ENCODE data around the gene MARCHF11. TPM values are rescaled to one million over a fixed set of nuclear protein-coding genes. Genes with fewer than 3 reads are reported as not detected.

The MARCHF11 gene, protein sequence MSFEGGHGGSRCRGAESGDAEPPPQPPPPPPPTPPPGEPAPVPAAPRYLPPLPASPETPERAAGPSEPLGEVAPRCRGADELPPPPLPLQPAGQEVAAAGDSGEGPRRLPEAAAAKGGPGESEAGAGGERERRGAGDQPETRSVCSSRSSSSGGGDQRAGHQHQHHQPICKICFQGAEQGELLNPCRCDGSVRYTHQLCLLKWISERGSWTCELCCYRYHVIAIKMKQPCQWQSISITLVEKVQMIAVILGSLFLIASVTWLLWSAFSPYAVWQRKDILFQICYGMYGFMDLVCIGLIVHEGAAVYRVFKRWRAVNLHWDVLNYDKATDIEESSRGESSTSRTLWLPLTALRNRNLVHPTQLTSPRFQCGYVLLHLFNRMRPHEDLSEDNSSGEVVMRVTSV
- polyA plus RNA-seq (2013), result 0.19 and 0.22 TPM in 2 replicates

DNA sequence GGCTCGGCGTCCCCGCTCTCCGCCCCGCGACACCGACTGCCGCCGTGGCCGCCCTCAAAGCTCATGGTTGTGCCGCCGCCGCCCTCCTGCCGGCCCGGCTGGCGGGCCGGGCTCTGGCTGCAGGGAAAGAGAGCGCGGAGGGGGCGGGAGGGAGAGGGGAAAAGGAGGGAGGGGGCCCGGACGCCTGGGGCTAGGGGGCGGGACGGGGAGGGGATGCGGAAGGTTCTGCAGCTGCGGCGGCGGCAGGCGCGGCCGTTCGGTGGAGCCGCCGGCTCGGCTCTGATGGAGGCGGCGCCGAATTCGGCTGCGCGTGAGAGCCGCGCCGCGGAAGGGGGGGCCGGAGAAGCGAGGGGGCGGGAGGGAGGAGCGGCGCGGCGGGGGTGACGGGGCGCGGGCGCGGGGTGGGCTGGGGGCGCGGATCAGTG lies at the start of gene MARCHF11:
TSS of gene MARCHF11 (minus strand) at position 281 of the 425 bp plus-strand sequence. CDS start at position 65, 216 bp downstream.
- H3K9ac ChIP-seq (ENCODE audit: low read length), result no peak within 1 kb of the TSS
- no peaks in the 10 kb centered on the region for H3K79me1 ChIP-seq (ENCODE audit: low read length)
- no peak for DNase-seq
- H2AK5ac ChIP-seq (ENCODE audit: low read length), result no peak within 1 kb of the TSS
- no peaks in the 10 kb centered on the region for H3K9me3 ChIP-seq (ENCODE audit: insufficient read depth, low read depth, low read length)
- H3K27ac ChIP-seq (ENCODE audit: low read depth, low read length), result no peak within 1 kb of the TSS
- H3K18ac ChIP-seq (ENCODE audit: low read length), result no peak within 1 kb of the TSS
- no peak within 1 kb of the TSS for H4K8ac ChIP-seq (ENCODE audit: low read depth, low read length)
- no peak within 1 kb of the TSS for H4K91ac ChIP-seq (ENCODE audit: low read depth, low read length)
- H2AFZ ChIP-seq (ENCODE audit: insufficient read depth, low read length, poor library complexity), result no peak within 1 kb of the TSS
- H3K4me1 ChIP-seq (ENCODE audit: control insufficient read depth in 1 of 2, insufficient read depth in 2 of 2, low read length in 2 of 2), result peaks cover 4 to 6% of the 10 kb centered on the region in 2 experiments
- H3K36me3 ChIP-seq (ENCODE audit: control insufficient read depth in 1 of 2, insufficient read depth in 2 of 2, low read length in 2 of 2), result no peaks in the 10 kb centered on the region
- no CpG with 5 or more reads among the region's 59 CpGs for WGBS (ENCODE audit: extremely low coverage, insufficient coverage, insufficient read length)
- H2BK5ac ChIP-seq (ENCODE audit: low read depth, low read length, poor library complexity), result no peak within 1 kb of the TSS
- H2BK12ac ChIP-seq (ENCODE audit: low read length), result no peak within 1 kb of the TSS
- no peak within 1 kb of the TSS for H3K4ac ChIP-seq (ENCODE audit: low read depth, low read length)
- peak within 1 kb of the TSS; percentile 77 for H3K4me3 ChIP-seq (ENCODE audit: low read depth, low read length)
- H3K79me2 ChIP-seq (ENCODE audit: control insufficient read depth, insufficient read depth, low read length, poor library complexity), result no peaks in the 10 kb centered on the region
- H2BK120ac ChIP-seq (ENCODE audit: insufficient read depth, low read length, poor library complexity), result no peak within 1 kb of the TSS
- peaks cover 18% of the 10 kb centered on the region for H3K27me3 ChIP-seq (ENCODE audit: insufficient read depth, low read length)
- H4K12ac ChIP-seq (ENCODE audit: low read depth, low read length), result no peak within 1 kb of the TSS
- no peak within 1 kb of the TSS for H3K14ac ChIP-seq (ENCODE audit: low read length)
- peak within 1 kb of the TSS; percentile 98 for H3K4me2 ChIP-seq (ENCODE audit: low read length)
- no peak within 1 kb of the TSS for H3K23ac ChIP-seq (ENCODE audit: low read length)

DNA sequence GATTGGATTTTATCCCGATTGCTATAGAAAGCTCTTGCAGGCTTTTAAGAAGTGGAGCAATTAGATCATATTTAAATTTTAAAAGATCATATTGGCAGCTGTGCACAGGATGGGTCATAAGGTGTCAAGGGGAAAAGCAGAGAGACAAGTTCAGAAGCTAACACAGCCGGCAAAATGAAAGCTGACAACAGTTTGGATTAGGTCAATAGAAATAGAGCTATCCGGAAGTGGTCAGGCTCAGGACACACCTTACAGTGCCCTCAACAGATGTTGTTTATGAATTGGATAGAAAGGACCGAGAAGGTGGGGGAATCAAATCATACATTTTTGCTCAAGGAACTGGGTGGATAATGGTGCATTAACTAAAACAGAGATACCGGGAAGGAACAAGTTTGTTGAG lies 46.3 kb upstream of the MARCHF11 start:
- Histone ChIP-seq H3K4me3 (ENCODE audit: low read depth, low read length) (no peak overlapping the region), H3K79me2 (ENCODE audit: control insufficient read depth, insufficient read depth, low read length, poor library complexity) (no peaks in the 10 kb centered on the region), H2AK5ac (ENCODE audit: low read length) (no peak overlapping the region), H2BK12ac (ENCODE audit: low read length) (no peak overlapping the region), H4K12ac (ENCODE audit: low read depth, low read length) (no peak overlapping the region), H3K4me1 (ENCODE audit: control insufficient read depth in 1 of 2, insufficient read depth in 2 of 2, low read length in 2 of 2) (no peaks in the 10 kb centered on the region), H3K9ac (ENCODE audit: low read length) (no peak overlapping the region), H3K36me3 (ENCODE audit: control insufficient read depth in 1 of 2, insufficient read depth in 2 of 2, low read length in 2 of 2) (no peaks in the 10 kb centered on the region), H3K14ac (ENCODE audit: low read length) (no peak overlapping the region), H4K91ac (ENCODE audit: low read depth, low read length) (no peak overlapping the region), H3K79me1 (ENCODE audit: low read length) (no peaks in the 10 kb centered on the region), H3K23ac (ENCODE audit: low read length) (no peak overlapping the region), H2BK5ac (ENCODE audit: low read depth, low read length, poor library complexity) (no peak overlapping the region), H3K18ac (ENCODE audit: low read length) (no peak overlapping the region), H2AFZ (ENCODE audit: insufficient read depth, low read length, poor library complexity) (no peak overlapping the region), H3K4me2 (ENCODE audit: low read length) (no peak overlapping the region), H2BK120ac (ENCODE audit: insufficient read depth, low read length, poor library complexity) (no peak overlapping the region), H3K4ac (ENCODE audit: low read depth, low read length) (no peak overlapping the region), H4K8ac (ENCODE audit: low read depth, low read length) (no peak overlapping the region), H3K27ac (ENCODE audit: low read depth, low read length) (no peak overlapping the region), H3K9me3 (ENCODE audit: insufficient read depth, low read depth, low read length) (no peaks in the 10 kb centered on the region), H3K27me3 (ENCODE audit: insufficient read depth, low read length) (no peaks in the 10 kb centered on the region)
- no CpG with 5 or more reads among the region's 5 CpGs for WGBS (ENCODE audit: extremely low coverage, insufficient coverage, insufficient read length)
- DNase-seq, result no peak

DNA sequence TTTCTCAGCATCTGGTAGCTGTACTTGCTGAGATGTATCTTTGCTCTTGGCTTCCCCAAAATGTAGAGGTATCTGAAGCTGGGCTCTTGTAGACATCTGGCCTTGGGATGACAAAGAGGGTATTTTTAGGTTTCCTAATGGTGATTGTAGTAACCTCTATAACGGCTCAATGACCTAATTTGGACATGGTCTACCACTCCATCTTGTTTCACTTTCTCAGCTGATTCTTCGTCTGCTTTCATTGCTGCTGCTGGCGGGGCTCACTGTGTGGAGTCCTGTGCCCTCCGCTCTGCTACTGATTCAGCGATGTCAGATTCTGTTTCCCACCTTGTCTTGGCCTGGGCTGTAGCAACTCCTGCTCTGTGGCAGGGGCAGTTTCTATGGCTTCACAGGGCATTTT lies 12.7 kb upstream of the MARCHF11 start:
- H3K79me1 ChIP-seq (ENCODE audit: low read length), result no peaks in the 10 kb centered on the region
- H4K8ac ChIP-seq (ENCODE audit: low read depth, low read length), result no peak overlapping the region
- no peak overlapping the region for H2BK120ac ChIP-seq (ENCODE audit: insufficient read depth, low read length, poor library complexity)
- H3K4me2 ChIP-seq (ENCODE audit: low read length), result no peak overlapping the region
- H3K9me3 ChIP-seq (ENCODE audit: insufficient read depth, low read depth, low read length), result peaks cover 8% of the 10 kb centered on the region
- H3K27me3 ChIP-seq (ENCODE audit: insufficient read depth, low read length), result no peaks in the 10 kb centered on the region
- no CpG with 5 or more reads among the region's 5 CpGs for whole genome bisulfite sequencing (ENCODE audit: extremely low coverage, insufficient coverage, insufficient read length)
- DNase-seq, result no peak
- H2AK5ac ChIP-seq (ENCODE audit: low read length), result no peak overlapping the region
- H4K12ac ChIP-seq (ENCODE audit: low read depth, low read length), result no peak overlapping the region
- no peaks in the 10 kb centered on the region for H3K36me3 ChIP-seq (ENCODE audit: control insufficient read depth in 1 of 2, insufficient read depth in 2 of 2, low read length in 2 of 2)
- no peak overlapping the region for H3K4me3 ChIP-seq (ENCODE audit: low read depth, low read length)
- no peaks in the 10 kb centered on the region for H3K4me1 ChIP-seq (ENCODE audit: control insufficient read depth in 1 of 2, insufficient read depth in 2 of 2, low read length in 2 of 2)
- H4K91ac ChIP-seq (ENCODE audit: low read depth, low read length), result no peak overlapping the region
- H3K18ac ChIP-seq (ENCODE audit: low read length), result no peak overlapping the region
- no peak overlapping the region for H3K14ac ChIP-seq (ENCODE audit: low read length)
- no peak overlapping the region for H2BK5ac ChIP-seq (ENCODE audit: low read depth, low read length, poor library complexity)
- H3K79me2 ChIP-seq (ENCODE audit: control insufficient read depth, insufficient read depth, low read length, poor library complexity), result no peaks in the 10 kb centered on the region
- no peak overlapping the region for H3K4ac ChIP-seq (ENCODE audit: low read depth, low read length)
- no peak overlapping the region for H3K23ac ChIP-seq (ENCODE audit: low read length)
- H3K9ac ChIP-seq (ENCODE audit: low read length), result no peak overlapping the region
- H3K27ac ChIP-seq (ENCODE audit: low read depth, low read length), result no peak overlapping the region
- no peak overlapping the region for H2AFZ ChIP-seq (ENCODE audit: insufficient read depth, low read length, poor library complexity)
- no peak overlapping the region for H2BK12ac ChIP-seq (ENCODE audit: low read length)

DNA sequence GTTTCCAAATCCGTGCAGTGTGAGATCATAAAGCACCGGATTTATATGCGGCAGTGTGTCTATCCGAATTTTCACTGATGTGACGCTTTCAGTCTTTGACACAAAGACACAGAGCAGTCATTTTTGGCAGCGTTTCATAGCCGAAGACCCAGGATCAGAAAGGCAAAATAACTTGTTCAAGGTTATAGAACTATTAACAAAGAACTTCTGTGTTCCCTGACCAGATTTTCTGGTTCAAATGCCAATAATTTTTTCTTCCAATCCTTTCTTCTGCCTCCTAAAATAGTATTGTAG lies 1.1 kb upstream of the MARCHF11 start:
- no peak overlapping the region for H4K91ac ChIP-seq (ENCODE audit: low read depth, low read length)
- H2AK5ac ChIP-seq (ENCODE audit: low read length), result no peak overlapping the region
- H3K9me3 ChIP-seq (ENCODE audit: insufficient read depth, low read depth, low read length), result no peaks in the 10 kb centered on the region
- H3K9ac ChIP-seq (ENCODE audit: low read length), result no peak overlapping the region
- no peak overlapping the region for H2AFZ ChIP-seq (ENCODE audit: insufficient read depth, low read length, poor library complexity)
- no peaks in the 10 kb centered on the region for H3K79me2 ChIP-seq (ENCODE audit: control insufficient read depth, insufficient read depth, low read length, poor library complexity)
- H4K8ac ChIP-seq (ENCODE audit: low read depth, low read length), result no peak overlapping the region
- no peak overlapping the region for H3K4me2 ChIP-seq (ENCODE audit: low read length)
- H2BK5ac ChIP-seq (ENCODE audit: low read depth, low read length, poor library complexity), result no peak overlapping the region
- H4K12ac ChIP-seq (ENCODE audit: low read depth, low read length), result no peak overlapping the region
- H3K4me1 ChIP-seq (ENCODE audit: control insufficient read depth in 1 of 2, insufficient read depth in 2 of 2, low read length in 2 of 2), result peaks cover 4 to 6% of the 10 kb centered on the region in 2 experiments
- H3K36me3 ChIP-seq (ENCODE audit: control insufficient read depth in 1 of 2, insufficient read depth in 2 of 2, low read length in 2 of 2), result no peaks in the 10 kb centered on the region
- no peak overlapping the region for H2BK120ac ChIP-seq (ENCODE audit: insufficient read depth, low read length, poor library complexity)
- H3K27me3 ChIP-seq (ENCODE audit: insufficient read depth, low read length), result peaks cover 18% of the 10 kb centered on the region
- no peak overlapping the region for H3K27ac ChIP-seq (ENCODE audit: low read depth, low read length)
- H3K79me1 ChIP-seq (ENCODE audit: low read length), result no peaks in the 10 kb centered on the region
- H3K4ac ChIP-seq (ENCODE audit: low read depth, low read length), result no peak overlapping the region
- H3K23ac ChIP-seq (ENCODE audit: low read length), result no peak overlapping the region
- no peak overlapping the region for H3K14ac ChIP-seq (ENCODE audit: low read length)
- no peak overlapping the region for H3K18ac ChIP-seq (ENCODE audit: low read length)
- no CpG with 5 or more reads among the region's 7 CpGs for WGBS (ENCODE audit: extremely low coverage, insufficient coverage, insufficient read length)
- DNase-seq, result no peak
- no peak overlapping the region for H3K4me3 ChIP-seq (ENCODE audit: low read depth, low read length)
- H2BK12ac ChIP-seq (ENCODE audit: low read length), result no peak overlapping the region
